Keratinocyte (primary cell): ENCODE measurements around the gene TFPI.

Source experiments
- EZH2 ChIP-seq: IDR thresholded peaks from one replicate; pipeline ENCODE4 v1.6.1; 2012; ENCODE audit warnings: inconsistent platforms, mild to moderate bottlenecking, low read length, moderate library complexity
- TF ChIP-seq, protein P1 (sequence below), 3 experiments: IDR thresholded peaks in 1 of 3; conservative IDR thresholded peaks in 1 of 3; optimal IDR thresholded peaks in 1 of 3; 2 replicates in 2 of 3; 3 replicates in 1 of 3; pipeline versions ENCODE3 to v1.5.1; 2011; ENCODE audit warnings: low read length in 3 of 3, mild to moderate bottlenecking in 3 of 3, moderate library complexity in 2 of 3, control low read depth in 1 of 3, inconsistent platforms in 1 of 3; ENCODE audit not compliant: insufficient read depth in 2 of 3; ENCODE audit errors: extremely low read depth in 1 of 3

DNA sequence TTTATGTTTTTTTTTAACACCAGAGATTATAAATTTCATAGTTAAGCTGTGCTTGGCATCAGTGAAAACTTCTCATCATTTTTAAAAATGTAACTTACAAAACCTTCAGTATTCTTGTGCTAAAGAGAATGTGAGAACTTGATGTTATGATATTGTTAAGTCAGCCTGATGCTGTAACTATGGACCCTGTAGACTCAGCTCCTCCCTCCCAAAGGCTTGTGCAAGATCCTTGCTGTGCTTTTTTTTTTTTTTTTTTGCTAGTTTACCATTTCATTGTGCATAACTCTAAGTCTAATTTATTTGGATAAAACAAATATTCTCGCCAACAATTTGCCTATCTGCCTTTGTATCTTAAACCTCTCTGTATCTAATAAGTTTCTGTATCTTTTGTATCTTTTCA is 12.9 kb upstream of the TFPI start:
- TF ChIP-seq, protein P1, sequence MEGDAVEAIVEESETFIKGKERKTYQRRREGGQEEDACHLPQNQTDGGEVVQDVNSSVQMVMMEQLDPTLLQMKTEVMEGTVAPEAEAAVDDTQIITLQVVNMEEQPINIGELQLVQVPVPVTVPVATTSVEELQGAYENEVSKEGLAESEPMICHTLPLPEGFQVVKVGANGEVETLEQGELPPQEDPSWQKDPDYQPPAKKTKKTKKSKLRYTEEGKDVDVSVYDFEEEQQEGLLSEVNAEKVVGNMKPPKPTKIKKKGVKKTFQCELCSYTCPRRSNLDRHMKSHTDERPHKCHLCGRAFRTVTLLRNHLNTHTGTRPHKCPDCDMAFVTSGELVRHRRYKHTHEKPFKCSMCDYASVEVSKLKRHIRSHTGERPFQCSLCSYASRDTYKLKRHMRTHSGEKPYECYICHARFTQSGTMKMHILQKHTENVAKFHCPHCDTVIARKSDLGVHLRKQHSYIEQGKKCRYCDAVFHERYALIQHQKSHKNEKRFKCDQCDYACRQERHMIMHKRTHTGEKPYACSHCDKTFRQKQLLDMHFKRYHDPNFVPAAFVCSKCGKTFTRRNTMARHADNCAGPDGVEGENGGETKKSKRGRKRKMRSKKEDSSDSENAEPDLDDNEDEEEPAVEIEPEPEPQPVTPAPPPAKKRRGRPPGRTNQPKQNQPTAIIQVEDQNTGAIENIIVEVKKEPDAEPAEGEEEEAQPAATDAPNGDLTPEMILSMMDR (optimal IDR thresholded peaks at IDR 0.05 in 1 of 3, IDR thresholded peaks at IDR 0.05 in 1 of 3, conservative IDR thresholded peaks at IDR 0.05 in 1 of 3; ENCODE audit: extremely low read depth in 1 of 3, insufficient read depth in 2 of 3, low read length in 3 of 3) = no peak
- no peak for TF ChIP-seq EZH2
